Astrocyte (in vitro differentiated cells and primary cell): ENCODE measurements around the gene IGFBP7. TPM values are rescaled to one million over a fixed set of nuclear protein-coding genes. Genes with fewer than 3 reads are reported as not detected.
A peak's percentile ranks its signal among the peaks of the same experiment; 100 is the strongest.

ENCODE experiments used
- DNase-seq: peaks from one replicate; pipeline ENCODE4 v3.0.0-alpha.2; 2010; ENCODE audit warnings: low read depth
- FAIRE-seq: peaks from 2 replicates; lab custom pipeline; 2011; peaks lifted over from hg19 to GRCh38; lab: Jason Lieb, UNC
- H2AFZ ChIP-seq: 2 replicates; pipeline ENCODE4 v1.6.0; 2012; ENCODE audit warnings: low read depth, low read length, inconsistent platforms
- H3K27ac ChIP-seq: 2 replicates; pipeline ENCODE4 v1.5.1; 2011; ENCODE audit warnings: low read depth, low read length, inconsistent platforms
- H3K27me3 ChIP-seq: 2 replicates; pipeline ENCODE4 v1.6.0; 2011; ENCODE audit warnings: low read length, inconsistent platforms; ENCODE audit not compliant: insufficient read depth
- H3K36me3 ChIP-seq: 2 replicates; pipeline ENCODE4 v1.5.1; 2011; ENCODE audit warnings: low read length, inconsistent platforms; ENCODE audit not compliant: insufficient read depth
- H3K4me1 ChIP-seq: 2 replicates; pipeline ENCODE4 v1.5.1; 2011; ENCODE audit warnings: low read length, inconsistent platforms; ENCODE audit not compliant: insufficient read depth
- H3K4me2 ChIP-seq: 2 replicates; pipeline ENCODE4 v1.6.0; 2012; ENCODE audit warnings: low read length, inconsistent platforms
- H3K4me3 ChIP-seq: 2 replicates; pipeline ENCODE4 v1.5.1; 2011; ENCODE audit warnings: low read depth, mild to moderate bottlenecking, low read length, inconsistent platforms; ENCODE audit not compliant: insufficient read depth
- H3K79me2 ChIP-seq: 2 replicates; pipeline ENCODE4 v1.6.0; 2012; ENCODE audit warnings: mild to moderate bottlenecking, low read length, inconsistent platforms; ENCODE audit not compliant: insufficient read depth
- H3K9ac ChIP-seq: 2 replicates; pipeline ENCODE4 v1.6.0; 2012; ENCODE audit warnings: mild to moderate bottlenecking, low read length, inconsistent platforms
- H3K9me3 ChIP-seq: 2 replicates; pipeline ENCODE4 v1.5.1; 2012; ENCODE audit warnings: low read depth, mild to moderate bottlenecking, low read length, inconsistent platforms; ENCODE audit not compliant: insufficient read depth
- H4K20me1 ChIP-seq: 2 replicates; pipeline ENCODE4 v1.6.0; 2012; ENCODE audit warnings: low read length, inconsistent platforms; ENCODE audit not compliant: insufficient read depth
- H3K27ac Mint-ChIP-seq: one replicate; pipeline ENCODE4 v1.8.0; 2021; ENCODE audit warnings: mild to moderate bottlenecking, mixed read lengths; ENCODE audit not compliant: unreplicated experiment
- H3K27me3 Mint-ChIP-seq: one replicate; pipeline ENCODE4 v1.8.0; 2021; ENCODE audit warnings: low read depth, mixed read lengths; ENCODE audit not compliant: unreplicated experiment
- H3K36me3 Mint-ChIP-seq: one replicate; pipeline ENCODE4 v1.8.0; 2021; ENCODE audit warnings: low read depth, mixed read lengths; ENCODE audit not compliant: unreplicated experiment
- H3K4me1 Mint-ChIP-seq: one replicate; pipeline ENCODE4 v1.8.0; 2021; ENCODE audit warnings: low read depth, mixed read lengths; ENCODE audit not compliant: unreplicated experiment
- H3K4me3 Mint-ChIP-seq: one replicate; pipeline ENCODE4 v1.8.0; 2021; ENCODE audit warnings: mild to moderate bottlenecking, moderate library complexity, mixed read lengths; ENCODE audit not compliant: unreplicated experiment
- H3K9me3 Mint-ChIP-seq: one replicate; pipeline ENCODE4 v1.8.0; 2021; ENCODE audit warnings: mild to moderate bottlenecking, mixed read lengths; ENCODE audit not compliant: unreplicated experiment
- EZH2 ChIP-seq: IDR thresholded peaks from 2 replicates; pipeline ENCODE4 v1.6.1; 2012; ENCODE audit warnings: mild to moderate bottlenecking, low read length, inconsistent platforms; ENCODE audit not compliant: insufficient read depth
- total RNA-seq: library from RNA; stranded (reverse); gene quantifications from 2 replicates; pipeline ENCODE4 v1.2.1, GENCODE V29; 2021
- TF ChIP-seq, protein P1 (sequence below): IDR thresholded peaks from 2 replicates; pipeline ENCODE4 v1.5.1; 2011; ENCODE audit warnings: low read depth, mild to moderate bottlenecking, inconsistent platforms, low read length, moderate library complexity; ENCODE audit not compliant: insufficient read depth

Gene IGFBP7
- total RNA-seq, 1 donor from 2014 or later, result 930 TPM

DNA sequence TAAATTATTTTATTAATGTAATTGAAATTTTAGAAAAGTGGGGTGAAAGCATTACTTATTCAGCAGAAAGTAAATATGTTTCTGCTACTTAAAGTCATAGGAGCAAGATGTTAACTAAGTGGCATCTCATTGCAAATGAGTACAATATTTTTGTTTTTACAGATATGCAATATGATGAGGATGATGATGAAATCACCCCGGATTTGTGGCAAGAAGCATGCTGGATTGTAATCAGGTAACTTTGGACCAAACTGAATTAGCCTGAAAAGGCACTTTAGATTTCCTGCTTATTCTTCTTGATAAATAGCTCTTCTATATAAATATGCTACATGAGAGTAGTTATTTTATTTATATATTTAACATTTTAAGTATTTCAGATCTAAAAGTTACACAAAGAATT, 124.0 kb downstream of the IGFBP7 start:
- peaks cover 71% of the 10 kb centered on the region for H4K20me1 ChIP-seq
- H3K9me3 ChIP-seq, result no peaks in the 10 kb centered on the region
- Mint-ChIP-seq H3K36me3 (peaks cover 28% of the 10 kb centered on the region), H3K27me3 (no peaks in the 10 kb centered on the region), H3K4me3 (no peak overlapping the region), H3K27ac (no peak overlapping the region), H3K4me1 (peaks cover 32% of the 10 kb centered on the region), H3K9me3 (no peaks in the 10 kb centered on the region)
- no peak overlapping the region for H3K4me2 ChIP-seq
- DNase-seq (no peak), FAIRE-seq (no peak)
- peaks cover 100% of the 10 kb centered on the region for H3K79me2 ChIP-seq
- H3K36me3 ChIP-seq, result peaks cover 33% of the 10 kb centered on the region
- no peak overlapping the region for H3K9ac ChIP-seq
- no peak overlapping the region for H3K4me3 ChIP-seq
- H3K27ac ChIP-seq, result no peak overlapping the region
- H3K27me3 ChIP-seq, result no peaks in the 10 kb centered on the region
- H2AFZ ChIP-seq, result no peak overlapping the region
- H3K4me1 ChIP-seq, result peaks cover 18% of the 10 kb centered on the region
- TF ChIP-seq EZH2, result no peak
- TF ChIP-seq, protein P1, sequence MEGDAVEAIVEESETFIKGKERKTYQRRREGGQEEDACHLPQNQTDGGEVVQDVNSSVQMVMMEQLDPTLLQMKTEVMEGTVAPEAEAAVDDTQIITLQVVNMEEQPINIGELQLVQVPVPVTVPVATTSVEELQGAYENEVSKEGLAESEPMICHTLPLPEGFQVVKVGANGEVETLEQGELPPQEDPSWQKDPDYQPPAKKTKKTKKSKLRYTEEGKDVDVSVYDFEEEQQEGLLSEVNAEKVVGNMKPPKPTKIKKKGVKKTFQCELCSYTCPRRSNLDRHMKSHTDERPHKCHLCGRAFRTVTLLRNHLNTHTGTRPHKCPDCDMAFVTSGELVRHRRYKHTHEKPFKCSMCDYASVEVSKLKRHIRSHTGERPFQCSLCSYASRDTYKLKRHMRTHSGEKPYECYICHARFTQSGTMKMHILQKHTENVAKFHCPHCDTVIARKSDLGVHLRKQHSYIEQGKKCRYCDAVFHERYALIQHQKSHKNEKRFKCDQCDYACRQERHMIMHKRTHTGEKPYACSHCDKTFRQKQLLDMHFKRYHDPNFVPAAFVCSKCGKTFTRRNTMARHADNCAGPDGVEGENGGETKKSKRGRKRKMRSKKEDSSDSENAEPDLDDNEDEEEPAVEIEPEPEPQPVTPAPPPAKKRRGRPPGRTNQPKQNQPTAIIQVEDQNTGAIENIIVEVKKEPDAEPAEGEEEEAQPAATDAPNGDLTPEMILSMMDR, result no peak

DNA sequence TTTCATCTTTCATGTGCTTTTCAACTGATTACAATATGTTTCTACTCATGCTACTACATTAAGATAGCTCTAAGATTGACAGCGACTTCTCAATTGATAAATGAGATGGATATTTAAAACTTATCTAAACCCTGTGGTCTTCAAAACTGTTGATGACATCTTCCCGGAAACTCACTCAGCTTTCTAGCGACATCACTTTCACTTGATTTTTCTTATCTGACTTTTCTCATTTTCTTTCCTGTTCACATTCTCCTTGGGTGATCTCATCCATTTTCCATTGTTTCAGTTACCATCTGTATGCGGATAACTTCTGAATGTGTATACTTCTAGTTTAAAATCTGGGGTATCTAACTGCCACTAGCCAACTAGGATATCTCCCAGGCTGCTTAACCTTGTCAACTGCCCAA, 128.4 kb downstream of the IGFBP7 start:
- H3K4me1 ChIP-seq, result peaks cover 28% of the 10 kb centered on the region
- peak overlapping the region; percentile 45 for H3K4me3 ChIP-seq
- DNase-seq (peak; percentile 77), FAIRE-seq (no peak)
- H3K4me3 Mint-ChIP-seq, result peak overlapping the region; percentile 99
- peak overlapping the region; percentile 89 for H3K27ac ChIP-seq
- TF ChIP-seq, protein P1, result no peak
- TF ChIP-seq EZH2, result no peak
- H3K9me3 Mint-ChIP-seq, result no peaks in the 10 kb centered on the region
- H3K27me3 Mint-ChIP-seq, result no peaks in the 10 kb centered on the region
- H4K20me1 ChIP-seq, result peaks cover 51% of the 10 kb centered on the region
- no peak overlapping the region for H2AFZ ChIP-seq
- peaks cover 5% of the 10 kb centered on the region for H3K36me3 Mint-ChIP-seq
- H3K4me2 ChIP-seq, result peak overlapping the region; percentile 89
- H3K4me1 Mint-ChIP-seq, result peaks cover 24% of the 10 kb centered on the region
- peak overlapping the region; percentile 71 for H3K9ac ChIP-seq
- peak overlapping the region; percentile 92 for H3K27ac Mint-ChIP-seq
- H3K36me3 ChIP-seq, result peaks cover 7% of the 10 kb centered on the region
- H3K79me2 ChIP-seq, result peaks cover 89% of the 10 kb centered on the region
- H3K9me3 ChIP-seq, result no peaks in the 10 kb centered on the region
- no peaks in the 10 kb centered on the region for H3K27me3 ChIP-seq

Other genes with a start within 250 kb of the IGFBP7 start
- gene REST, start 202.5 kb downstream of the IGFBP7 start, total RNA-seq, result 72.5 and 74.8 TPM in 2 replicates
- 16.2 and 17.0 TPM in 2 replicates for gene NOA1, start 132.8 kb downstream of the IGFBP7 start, total RNA-seq
- 115 and 135 TPM in 2 replicates for gene POLR2B, start 131.5 kb downstream of the IGFBP7 start, total RNA-seq